MM.1S (cell line): ENCODE results near the gene TFAP2D.

Experiments used
- DNase-seq: peaks from one replicate; pipeline ENCODE4 v3.0.0-alpha.2; 2015
- H2AFZ ChIP-seq: fragments of 300-600 bp; sonication (generic); 2 replicates; pipeline ENCODE4 v1.6.0; 2016; ENCODE audit warnings: antibody characterized with exemption, low read length
- H3F3A ChIP-seq: fragments of 300-600 bp; sonication (generic); 2 replicates; pipeline ENCODE4 v1.6.1; 2016; ENCODE audit warnings: mild to moderate bottlenecking, antibody characterized with exemption, low read length, moderate library complexity, mixed read lengths; ENCODE audit not compliant: insufficient read depth
- H3K27ac ChIP-seq: fragments of 300-600 bp; sonication (generic); 2 replicates; pipeline ENCODE4 v1.5.1; 2016; ENCODE audit warnings: mild to moderate bottlenecking, low read length
- H3K27me3 ChIP-seq: fragments of 300-600 bp; sonication (generic); replicated peaks from 2 replicates; pipeline ENCODE4 v1.6.0; 2016; ENCODE audit warnings: low read length; ENCODE audit not compliant: insufficient read depth
- H3K36me3 ChIP-seq: fragments of 300-600 bp; sonication (generic); replicated peaks from 2 replicates; pipeline ENCODE4 v1.6.1; 2016; ENCODE audit warnings: mild to moderate bottlenecking, low read length, mixed read lengths; ENCODE audit not compliant: insufficient read depth
- H3K4me1 ChIP-seq: fragments of 300-600 bp; sonication (generic); 2 replicates; pipeline ENCODE4 v1.6.1; 2016; ENCODE audit warnings: low read length, mixed read lengths
- H3K4me2 ChIP-seq: fragments of 300-600 bp; sonication (generic); 2 replicates; pipeline ENCODE4 v1.6.0; 2016; ENCODE audit warnings: low read depth, low read length
- H3K4me3 ChIP-seq: fragments of 300-600 bp; sonication (generic); 2 replicates; pipeline ENCODE4 v1.5.1; 2016; ENCODE audit warnings: low read length, mixed read lengths
- H3K79me2 ChIP-seq: fragments of 300-600 bp; sonication (generic); 2 replicates; pipeline ENCODE4 v1.6.1; 2016; ENCODE audit warnings: mixed run types, low read length, mixed read lengths
- H3K9ac ChIP-seq: fragments of 300-600 bp; sonication (generic); 2 replicates; pipeline ENCODE4 v1.6.1; 2016; ENCODE audit warnings: low read length, mixed read lengths
- H3K9me2 ChIP-seq: fragments of 300-600 bp; sonication (generic); replicated peaks from 2 replicates; pipeline ENCODE4 v1.6.1; 2016; ENCODE audit warnings: mild to moderate bottlenecking, low read length, mixed read lengths; ENCODE audit not compliant: insufficient read depth
- H3K9me3 ChIP-seq: fragments of 300-600 bp; sonication (generic); replicated peaks from 2 replicates; pipeline ENCODE4 v1.6.1; 2016; ENCODE audit warnings: mild to moderate bottlenecking, low read length, mixed read lengths; ENCODE audit not compliant: insufficient read depth
- H4K20me1 ChIP-seq: fragments of 300-600 bp; sonication (generic); 2 replicates; pipeline ENCODE4 v1.6.1; 2016; ENCODE audit warnings: mild to moderate bottlenecking, low read length, moderate library complexity, mixed read lengths; ENCODE audit not compliant: insufficient read depth
- CTCF ChIP-seq: fragments of 300-600 bp; sonication (generic); IDR thresholded peaks from 2 replicates; pipeline ENCODE4 v1.5.1; 2016; ENCODE audit warnings: antibody characterized with exemption, low read length, mixed read lengths
- EZH2 ChIP-seq: fragments of 300-600 bp; sonication (generic); optimal IDR thresholded peaks from 2 replicates; pipeline ENCODE3; 2017; ENCODE audit warnings: low read depth, mild to moderate bottlenecking, antibody characterized with exemption, low read length, mixed read lengths
- EZH2phosphoT487 ChIP-seq: fragments of 300-600 bp; sonication (generic); IDR thresholded peaks from 2 replicates; pipeline ENCODE4 v1.6.1; 2018; ENCODE audit warnings: antibody characterized with exemption, low read length

TFAP2D gene

GRCh38 chr6:50734488-50734887 is 21.2 kb downstream of the TFAP2D start:
- Histone ChIP-seq H3K79me2 (no peaks in the 10 kb centered on the region), H3K4me3 (no peak overlapping the region), H3K9me3 (no peaks in the 10 kb centered on the region), H4K20me1 (no peaks in the 10 kb centered on the region), H3K9ac (no peak overlapping the region), H3K36me3 (no peaks in the 10 kb centered on the region), H3K27me3 (no peaks in the 10 kb centered on the region), H3K4me1 (no peaks in the 10 kb centered on the region), H3K9me2 (no peaks in the 10 kb centered on the region), H2AFZ (no peak overlapping the region), H3K4me2 (no peak overlapping the region), H3K27ac (no peak overlapping the region), H3F3A (no peaks in the 10 kb centered on the region)
- no peak for TF ChIP-seq CTCF
- TF ChIP-seq EZH2: no peak
- no peak for TF ChIP-seq EZH2phosphoT487
- DNase-seq: no peak

GRCh38 chr6:50742161-50742560 is 28.8 kb downstream of the TFAP2D start:
- Histone ChIP-seq H3K27me3 (no peaks in the 10 kb centered on the region), H3K4me3 (no peak overlapping the region), H3K79me2 (no peaks in the 10 kb centered on the region), H3K27ac (no peak overlapping the region), H3K4me1 (no peaks in the 10 kb centered on the region), H4K20me1 (no peaks in the 10 kb centered on the region), H3F3A (no peaks in the 10 kb centered on the region), H2AFZ (no peak overlapping the region), H3K4me2 (no peak overlapping the region), H3K9me2 (no peaks in the 10 kb centered on the region), H3K9me3 (no peaks in the 10 kb centered on the region), H3K36me3 (no peaks in the 10 kb centered on the region), H3K9ac (no peak overlapping the region)
- DNase-seq: no peak
- TF ChIP-seq EZH2phosphoT487: no peak
- TF ChIP-seq EZH2: no peak
- TF ChIP-seq CTCF: no peak

GRCh38 chr6:50744976-50745375 is 31.6 kb downstream of the TFAP2D start:
- H3K36me3 ChIP-seq: no peaks in the 10 kb centered on the region

More at GRCh38 chr6:50744976-50745375, 31.6 kb downstream of the TFAP2D start:
- Histone ChIP-seq H3K9me3 (no peaks in the 10 kb centered on the region), H3K79me2 (no peaks in the 10 kb centered on the region), H3K4me2 (no peak overlapping the region), H3K4me3 (no peak overlapping the region), H2AFZ (no peak overlapping the region), H3K27ac (no peak overlapping the region), H3K4me1 (no peaks in the 10 kb centered on the region), H3F3A (no peaks in the 10 kb centered on the region), H3K9ac (no peak overlapping the region), H3K9me2 (no peaks in the 10 kb centered on the region), H3K27me3 (no peaks in the 10 kb centered on the region), H4K20me1 (no peaks in the 10 kb centered on the region)
- TF ChIP-seq CTCF: no peak
- no peak for DNase-seq
